Tibial artery (tissue), 4 donors: Measurements from ENCODE around the gene PDE2A.

Source experiments
- DNase-seq, 2 donors: peaks; one replicate each; pipeline ENCODE4 v3.0.0-alpha.2; 2019
- H3K27ac ChIP-seq, 2 donors: fragments of 200-600 bp; sonication (generic) in 1 of 2; 1 replicate in 1 of 2; 2 replicates in 1 of 2; pipeline ENCODE4 v1.5.1; 2018 to 2019; ENCODE audit warnings: mild to moderate bottlenecking in 1 of 2
- H3K27me3 ChIP-seq, 2 donors: fragments of 200-600 bp; sonication (generic) in 1 of 2; one replicate each; pipeline versions ENCODE4 v1.5.1 to v1.6.0; 2016 to 2019
- H3K36me3 ChIP-seq, 3 donors: fragments of 200-600 bp; sonication (generic) in 2 of 3; one replicate each; pipeline ENCODE4 v1.5.1; 2016 to 2019; ENCODE audit warnings: mild to moderate bottlenecking in 2 of 3
- H3K4me1 ChIP-seq, 4 donors: fragments of 200-600 bp; sonication (generic) in 2 of 4; 1 replicate in 3 of 4; 2 replicates in 1 of 4; pipeline ENCODE4 v1.5.1; 2016 to 2019
- H3K4me3 ChIP-seq, 2 donors: fragments of 200-600 bp; sonication (generic) in 1 of 2; 1 replicate in 1 of 2; 2 replicates in 1 of 2; pipeline ENCODE4 v1.5.1; 2018 to 2019; ENCODE audit warnings: mild to moderate bottlenecking in 2 of 2
- H3K9me3 ChIP-seq, 3 donors: fragments of 200-600 bp; sonication (generic) in 1 of 3; one replicate each; pipeline ENCODE4 v1.5.1; 2016 to 2019
- CTCF ChIP-seq, 2 experiments: fragments of 200-600 bp in 1 of 2; fragments of 450-650 bp in 1 of 2; IDR thresholded peaks; one replicate each; pipeline ENCODE4 v1.5.1; 2017 to 2019; ENCODE audit warnings: antibody characterized with exemption in 2 of 2, mild to moderate bottlenecking in 1 of 2, moderate library complexity in 1 of 2
- intact Hi-C: fragments of 100-400 bp; cut with DNase I; formaldehyde crosslinking; loops from one replicate; pipeline ENCODE4 v1.15.0; 2023; ENCODE audit warnings: low total_unique reads

PDE2A gene

GRCh38 chr11:72655014-72655413, 19.2 kb downstream of the PDE2A start:
- H3K4me3 ChIP-seq = no peak overlapping the region
- no peaks in the 10 kb centered on the region for H3K9me3 ChIP-seq
- intact Hi-C loops = no loop called here
- no peak overlapping the region for H3K27ac ChIP-seq
- no peak for TF ChIP-seq CTCF (IDR thresholded peaks at IDR 0.05)
- DNase-seq = no peak
- H3K27me3 ChIP-seq = peaks cover 0 to 16% of the 10 kb centered on the region in 2 donors
- H3K4me1 ChIP-seq = no peaks in the 10 kb centered on the region
- H3K36me3 ChIP-seq = no peaks in the 10 kb centered on the region

- no peak overlapping the region for H3K27ac ChIP-seq
- intact Hi-C loops = no loop called here
Observed at GRCh38 chr11:72653649-72654048, 20.6 kb downstream of the PDE2A start.

GRCh38 chr11:72652873-72653630, 21.2 kb downstream of the PDE2A start:
- no peak for DNase-seq
- intact Hi-C loops = no loop called here
- no peak overlapping the region for H3K27ac ChIP-seq
- H3K27me3 ChIP-seq = peaks cover 0 to 7% of the 10 kb centered on the region in 2 donors
- H3K4me3 ChIP-seq = no peak overlapping the region
- no peaks in the 10 kb centered on the region for H3K4me1 ChIP-seq
- TF ChIP-seq CTCF (IDR thresholded peaks at IDR 0.05) = no peak
- H3K36me3 ChIP-seq = no peaks in the 10 kb centered on the region
- H3K9me3 ChIP-seq = no peaks in the 10 kb centered on the region

More at GRCh38 chr11:72653649-72654048, 20.6 kb downstream of the PDE2A start:
- TF ChIP-seq CTCF (IDR thresholded peaks at IDR 0.05) = no peak
- H3K27me3 ChIP-seq = peaks cover 0 to 10% of the 10 kb centered on the region in 2 donors
- no peaks in the 10 kb centered on the region for H3K4me1 ChIP-seq
- DNase-seq = no peak
- H3K36me3 ChIP-seq = no peaks in the 10 kb centered on the region
- no peak overlapping the region for H3K4me3 ChIP-seq
- no peaks in the 10 kb centered on the region for H3K9me3 ChIP-seq

- no peak for DNase-seq
- no peaks in the 10 kb centered on the region for H3K36me3 ChIP-seq
Observed at GRCh38 chr11:72652133-72652532, 22.1 kb downstream of the PDE2A start.

GRCh38 chr11:72649215-72649976, 24.8 kb downstream of the PDE2A start:
- Histone ChIP-seq H3K27ac (no peak overlapping the region), H3K4me3 (no peak overlapping the region), H3K36me3 (no peaks in the 10 kb centered on the region), H3K27me3 (no peaks in the 10 kb centered on the region), H3K9me3 (no peaks in the 10 kb centered on the region), H3K4me1 (no peaks in the 10 kb centered on the region)
- no peak for TF ChIP-seq CTCF (IDR thresholded peaks at IDR 0.05)
- intact Hi-C loops = no loop called here
- no peak for DNase-seq

More at GRCh38 chr11:72652133-72652532, 22.1 kb downstream of the PDE2A start:
- TF ChIP-seq CTCF (IDR thresholded peaks at IDR 0.05) = no peak
- Histone ChIP-seq H3K4me3 (no peak overlapping the region), H3K9me3 (no peaks in the 10 kb centered on the region), H3K4me1 (no peaks in the 10 kb centered on the region), H3K27me3 (peaks cover 0 to 7% of the 10 kb centered on the region in 2 donors), H3K27ac (no peak overlapping the region)
- intact Hi-C loops = no loop called here
